Camera-type eye (tissue), 1 donor: ENCODE data around the gene POLR1D. TPM values are rescaled to one million over a fixed set of nuclear protein-coding genes. Genes with fewer than 3 reads are reported as not detected.

ENCODE experiments used
- total RNA-seq: library from RNA; depleted of rRNA; stranded (reverse); fragments of >200 nt; gene quantifications from one replicate; pipeline ENCODE4 v1.2.3, GENCODE V29; 2014

Gene POLR1D
- 65.4 TPM for total RNA-seq

GRCh38 chr13:27621366-27622101 is at the start of gene POLR1D:
Gene POLR1D (plus strand): TSS chr13:27621892. CDS start chr13:27621984, 92 bp downstream.

DNA sequence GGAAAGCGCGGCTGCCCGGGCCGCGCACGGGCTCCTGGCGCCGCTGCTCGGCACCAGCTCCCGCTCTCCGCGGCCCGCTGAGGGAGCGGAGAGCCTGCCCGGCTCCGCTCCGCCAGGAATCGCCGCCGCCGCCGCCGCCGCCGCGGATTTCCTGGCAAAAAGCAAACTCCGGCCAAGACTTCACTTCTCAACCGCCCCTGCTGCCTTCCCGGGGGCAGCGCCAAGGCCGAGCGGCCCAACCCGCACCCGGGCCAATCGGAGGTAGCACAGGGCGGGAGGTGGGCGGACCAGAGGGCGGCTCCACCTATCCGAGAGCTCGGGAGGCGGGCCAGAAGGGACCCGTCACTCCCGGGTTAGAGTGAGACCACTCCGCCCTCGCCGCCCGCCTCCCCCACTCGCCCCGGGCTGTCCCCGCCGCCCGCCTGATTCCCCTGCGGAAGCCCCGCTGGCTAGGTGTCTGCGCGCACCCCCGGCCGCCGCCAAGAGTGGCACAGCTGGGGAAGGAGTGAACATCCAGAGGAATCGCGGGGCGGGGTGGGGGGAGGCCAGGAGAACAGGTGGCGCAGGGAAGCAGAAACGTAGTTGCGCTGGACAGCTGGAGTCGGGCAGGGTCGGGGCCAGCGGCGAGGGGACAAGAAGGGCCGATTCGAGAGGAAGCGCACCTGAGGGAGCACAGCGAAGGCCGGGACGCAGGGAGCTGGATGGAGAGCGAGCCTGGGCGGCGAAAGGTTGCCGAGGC is 1.1 kb upstream of the POLR1D start, which contains the start of gene LNX2:
TSS of gene LNX2 (minus strand) at position 153 of the 739 bp plus-strand sequence. CDS start 38,826 bp downstream, outside the sequence.

Other genes with a start within 250 kb of the POLR1D start
- 58.8 TPM for gene GTF3A, start 197.3 kb upstream of the POLR1D start, total RNA-seq
- gene MTIF3, start 171.3 kb upstream of the POLR1D start, total RNA-seq = 47.1 TPM
- 20.9 TPM for gene LNX2, start 1.4 kb upstream of the POLR1D start, total RNA-seq
- gene GSX1, start 170.6 kb downstream of the POLR1D start, total RNA-seq = not detected